Kidney epithelial cell (primary cell): ENCODE measurements around the gene M6PR. TPM values are rescaled to one million over a fixed set of nuclear protein-coding genes. Genes with fewer than 3 reads are reported as not detected.

Experiments used
- DNase-seq: peaks from one replicate; pipeline ENCODE4 v3.0.0-alpha.2; 2010; ENCODE audit warnings: low read depth
- H3K27me3 ChIP-seq: 2 replicates; pipeline ENCODE4 v1.6.0; 2011; ENCODE audit warnings: low read length; ENCODE audit not compliant: control insufficient read depth, insufficient read depth
- H3K36me3 ChIP-seq: 2 replicates; pipeline ENCODE4 v1.5.1; 2011; ENCODE audit warnings: low read length; ENCODE audit not compliant: control insufficient read depth, insufficient read depth
- H3K4me3 ChIP-seq: 2 replicates; pipeline ENCODE4 v1.5.1; 2011; ENCODE audit warnings: low read depth, mild to moderate bottlenecking, control low read depth, low read length
- total RNA-seq: library from RNA; depleted of rRNA; stranded (reverse); fragments of >200 nt; gene quantifications from 2 replicates; pipeline ENCODE4 v1.2.3, GENCODE V29; 2015
- TF ChIP-seq, protein P1 (sequence below): IDR thresholded peaks from 2 replicates; pipeline ENCODE4 v1.5.1; 2011; ENCODE audit warnings: mild to moderate bottlenecking, moderate library complexity, low read length, control low read depth, inconsistent platforms; ENCODE audit not compliant: insufficient read depth, poor library complexity, severe bottlenecking

M6PR gene
- 220 and 256 TPM in 2 replicates for total RNA-seq

DNA sequence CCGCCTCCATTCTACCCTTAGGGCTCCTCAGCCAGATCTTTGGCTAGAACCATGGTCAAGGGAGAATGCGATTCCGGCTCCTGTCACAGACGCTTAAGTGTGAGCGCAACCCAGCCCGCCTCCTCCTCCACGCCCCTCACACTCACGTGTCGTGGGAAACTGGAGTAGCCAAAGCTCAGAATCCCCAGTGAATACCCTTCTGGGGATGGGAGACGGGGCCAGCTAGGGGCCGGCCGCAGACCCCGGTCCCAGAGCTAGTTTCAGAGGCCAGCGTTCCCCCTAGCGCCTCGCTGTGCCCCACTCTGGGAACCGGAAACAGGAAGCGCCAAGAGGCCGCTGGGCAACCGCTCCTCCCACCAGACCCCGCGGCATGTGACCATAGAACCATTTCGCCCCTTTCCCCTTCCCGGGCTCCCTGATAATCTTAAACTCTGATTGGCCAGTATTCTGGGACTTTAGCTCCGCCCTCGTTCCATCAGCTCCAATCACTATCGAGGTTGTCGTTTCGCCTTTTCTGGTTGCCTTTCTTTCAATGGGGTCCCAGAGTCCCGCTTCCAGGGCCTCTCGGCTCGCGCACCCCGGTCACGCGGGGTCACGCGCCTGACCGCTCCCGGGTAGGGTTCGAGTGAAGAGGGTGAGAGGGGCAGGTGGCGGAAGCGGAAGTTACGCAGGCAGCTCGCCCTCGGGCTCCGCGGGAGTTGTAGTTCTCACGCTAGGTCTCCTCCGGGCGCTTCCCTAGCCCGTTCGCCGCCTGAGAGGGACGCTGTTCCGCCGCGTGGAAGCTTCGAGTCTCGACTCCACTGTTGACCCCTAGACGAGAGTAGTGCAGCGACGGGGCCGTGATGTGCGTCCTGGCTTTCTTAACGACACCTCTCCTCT lies at the start of gene M6PR:
M6PR (minus strand) TSS at position 304 of the 879 bp plus-strand sequence. CDS start 3,241 bp downstream, outside the sequence.
- peak; percentile 75 for DNase-seq
- no peaks in the 10 kb centered on the region for H3K27me3 ChIP-seq
- peak within 1 kb of the TSS; percentile 85 for H3K4me3 ChIP-seq
- H3K36me3 ChIP-seq: no peaks in the 10 kb centered on the region
- TF ChIP-seq, protein P1, sequence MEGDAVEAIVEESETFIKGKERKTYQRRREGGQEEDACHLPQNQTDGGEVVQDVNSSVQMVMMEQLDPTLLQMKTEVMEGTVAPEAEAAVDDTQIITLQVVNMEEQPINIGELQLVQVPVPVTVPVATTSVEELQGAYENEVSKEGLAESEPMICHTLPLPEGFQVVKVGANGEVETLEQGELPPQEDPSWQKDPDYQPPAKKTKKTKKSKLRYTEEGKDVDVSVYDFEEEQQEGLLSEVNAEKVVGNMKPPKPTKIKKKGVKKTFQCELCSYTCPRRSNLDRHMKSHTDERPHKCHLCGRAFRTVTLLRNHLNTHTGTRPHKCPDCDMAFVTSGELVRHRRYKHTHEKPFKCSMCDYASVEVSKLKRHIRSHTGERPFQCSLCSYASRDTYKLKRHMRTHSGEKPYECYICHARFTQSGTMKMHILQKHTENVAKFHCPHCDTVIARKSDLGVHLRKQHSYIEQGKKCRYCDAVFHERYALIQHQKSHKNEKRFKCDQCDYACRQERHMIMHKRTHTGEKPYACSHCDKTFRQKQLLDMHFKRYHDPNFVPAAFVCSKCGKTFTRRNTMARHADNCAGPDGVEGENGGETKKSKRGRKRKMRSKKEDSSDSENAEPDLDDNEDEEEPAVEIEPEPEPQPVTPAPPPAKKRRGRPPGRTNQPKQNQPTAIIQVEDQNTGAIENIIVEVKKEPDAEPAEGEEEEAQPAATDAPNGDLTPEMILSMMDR: peak; percentile 61

DNA sequence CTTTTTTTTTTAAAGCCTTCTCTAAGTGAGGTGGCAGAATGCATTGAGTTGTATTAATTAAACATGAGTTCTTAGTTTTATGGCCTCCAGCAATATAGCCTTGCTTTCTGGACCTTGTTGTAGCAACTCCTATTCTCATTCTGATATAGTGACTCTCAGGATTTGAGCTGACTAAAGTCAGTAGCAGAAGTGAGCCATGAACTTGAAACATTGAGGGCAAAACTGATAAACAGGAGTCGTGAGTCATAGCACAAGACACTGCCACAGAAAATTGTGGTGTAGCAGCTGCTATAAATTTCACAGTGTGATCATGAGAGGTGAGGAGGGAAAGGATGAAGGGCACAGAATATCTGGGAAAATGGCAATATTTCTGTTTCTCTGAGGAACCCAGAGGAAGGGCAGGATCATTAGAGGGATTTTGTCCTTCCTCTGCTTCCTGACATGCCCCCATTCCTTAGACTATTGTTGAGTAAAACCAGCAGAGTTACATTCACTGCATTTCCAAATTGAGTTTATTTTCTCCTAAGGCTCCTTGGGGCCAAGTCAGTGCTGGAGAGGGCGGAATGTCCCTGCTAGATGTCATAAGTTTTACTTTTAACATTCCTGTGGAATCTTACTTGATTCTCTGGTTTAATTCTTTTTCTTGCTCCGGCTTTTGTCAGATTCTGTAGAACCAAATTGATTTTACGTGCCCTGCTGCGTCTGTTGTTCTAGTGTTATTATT lies 47.4 kb upstream of the M6PR start:
- TF ChIP-seq, protein P1: no peak
- no peaks in the 10 kb centered on the region for H3K36me3 ChIP-seq
- no peak overlapping the region for H3K4me3 ChIP-seq
- DNase-seq: peak; percentile 1
- H3K27me3 ChIP-seq: no peaks in the 10 kb centered on the region

- TF ChIP-seq, protein P1: no peak
- no peaks in the 10 kb centered on the region for H3K27me3 ChIP-seq
- no peak for DNase-seq
- H3K4me3 ChIP-seq: no peak overlapping the region
- no peaks in the 10 kb centered on the region for H3K36me3 ChIP-seq
Measured at GRCh38 chr12:8995021-8995775, 45.8 kb upstream of the M6PR start.

GRCh38 chr12:8993827-8994226 lies 44.4 kb upstream of the M6PR start:
- TF ChIP-seq, protein P1: no peak
- no peak for DNase-seq
- H3K4me3 ChIP-seq: no peak overlapping the region
- no peaks in the 10 kb centered on the region for H3K36me3 ChIP-seq
- no peaks in the 10 kb centered on the region for H3K27me3 ChIP-seq

DNA sequence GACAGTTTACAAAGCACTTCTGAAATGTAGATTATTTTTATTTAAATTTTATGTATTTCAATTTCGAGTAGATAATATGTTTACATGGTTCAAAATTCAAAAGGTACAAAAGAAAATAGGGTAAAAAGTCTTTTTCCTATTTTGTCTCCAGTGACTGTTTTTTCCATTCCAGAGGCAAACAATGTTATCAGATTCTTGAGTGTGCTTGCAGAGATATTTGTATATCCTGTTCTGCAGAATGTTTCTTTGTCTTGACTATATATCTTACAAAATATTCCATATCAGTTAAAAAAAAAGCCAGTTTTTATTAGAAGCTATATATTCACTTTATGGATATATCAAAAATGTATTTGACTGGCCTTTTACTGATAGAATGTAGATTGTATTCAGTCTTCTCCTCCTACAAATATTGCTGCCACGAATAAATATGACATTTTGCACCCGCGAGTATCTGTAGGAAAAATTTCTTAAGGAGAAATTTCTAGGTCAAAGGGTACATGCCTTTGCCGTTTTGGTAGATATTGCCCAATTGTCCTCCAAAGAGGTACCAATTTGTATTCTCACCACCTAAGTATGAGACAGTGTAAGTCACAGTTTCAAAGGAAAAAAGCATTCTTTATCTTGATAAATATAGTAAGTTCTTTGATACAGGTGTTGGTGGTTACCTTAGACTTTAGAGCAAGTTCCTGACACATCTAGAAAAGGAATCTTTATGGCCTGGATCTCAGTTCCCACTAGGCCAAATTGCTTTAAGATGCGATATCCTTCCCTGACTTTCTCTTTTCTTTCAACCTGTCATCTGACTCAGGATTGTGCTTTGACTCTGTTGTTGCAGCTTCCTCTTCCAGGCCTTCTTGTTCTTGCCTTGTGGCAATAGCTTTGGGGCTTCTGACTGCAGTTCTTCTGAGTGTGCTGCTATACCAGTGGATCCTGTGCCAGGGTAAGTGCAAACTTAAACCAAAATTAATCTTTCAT lies 42.2 kb upstream of the M6PR start:
- DNase-seq: no peak
- H3K36me3 ChIP-seq: no peaks in the 10 kb centered on the region
- no peak overlapping the region for H3K4me3 ChIP-seq
- TF ChIP-seq, protein P1: no peak
- H3K27me3 ChIP-seq: no peaks in the 10 kb centered on the region
